ENCODE data around the gene SERPINA4. TPM values are rescaled to one million over a fixed set of nuclear protein-coding genes. Genes with fewer than 3 reads are reported as not detected.

SERPINA4 gene
- not detected in 2 replicates for total RNA-seq

GRCh38 chr14:94560751-94561655, at the start of gene SERPINA4:
Gene SERPINA4 (plus strand): TSS chr14:94561442. CDS start chr14:94563483, 2,041 bp downstream.

GRCh38 chr14:94581127-94581999, 20.1 kb downstream of the SERPINA4 start, which contains the start of gene SERPINA5:
Gene SERPINA5 (plus strand): TSS chr14:94581426. CDS start chr14:94587363, 5,937 bp downstream.

GRCh38 chr14:94612174-94612573, 50.9 kb downstream of the SERPINA4 start, which contains the start of gene SERPINA3:
Gene SERPINA3 (plus strand): TSS chr14:94612391. CDS start chr14:94614442, 2,051 bp downstream.

Other genes with a start within 250 kb of the SERPINA4 start
- gene SERPINA6, start 238.1 kb upstream of the SERPINA4 start, total RNA-seq, result not detected in 2 replicates
- not detected in 2 replicates for gene SERPINA2, start 194.7 kb upstream of the SERPINA4 start, total RNA-seq
- 0.22 TPM in 1 of 2 replicates, not detected in the other for gene SERPINA1, start 172.8 kb upstream of the SERPINA4 start, total RNA-seq
- not detected in 2 replicates for gene SERPINA11, start 108.6 kb upstream of the SERPINA4 start, total RNA-seq
- gene SERPINA9, start 85.2 kb upstream of the SERPINA4 start, total RNA-seq, result 0.43 TPM in 1 of 2 replicates, not detected in the other
- not detected in 2 replicates for gene SERPINA12, start 52.0 kb upstream of the SERPINA4 start, total RNA-seq
- gene SERPINA5, start 20.0 kb downstream of the SERPINA4 start, total RNA-seq, result not detected in 2 replicates
- under 0.01 and 0.14 TPM in 2 replicates for gene SERPINA3, start 50.9 kb downstream of the SERPINA4 start, total RNA-seq
- gene GSC, start 208.7 kb downstream of the SERPINA4 start, total RNA-seq, result not detected in 2 replicates

All from placental pericyte (primary cell).